ENCODE results near the gene RNF148. TPM values are rescaled to one million over a fixed set of nuclear protein-coding genes. Genes with fewer than 3 reads are reported as not detected.

Gene RNF148
- total RNA-seq, 1 donor from 2014 or later, result 1.5 TPM

DNA sequence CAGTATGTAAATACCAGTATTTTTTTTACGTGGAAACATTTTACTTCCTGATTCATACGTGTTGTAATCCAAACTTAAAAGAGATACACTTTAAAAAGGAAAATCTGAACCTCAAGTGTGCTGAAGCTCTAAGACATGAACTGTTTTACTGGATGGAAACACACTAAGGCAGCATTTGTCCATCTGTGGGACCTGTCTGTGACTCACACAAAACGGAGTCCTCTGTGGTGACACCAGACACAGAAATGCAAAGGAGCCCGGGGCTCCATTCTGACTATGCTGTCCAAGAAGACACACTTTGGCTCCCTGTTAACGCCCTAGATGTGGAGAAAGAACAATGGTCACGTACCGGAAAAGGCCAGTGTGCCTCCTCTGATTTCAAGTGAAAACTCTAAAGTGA is 27.7 kb downstream of the RNF148 start:
- TF ChIP-seq, protein P1, sequence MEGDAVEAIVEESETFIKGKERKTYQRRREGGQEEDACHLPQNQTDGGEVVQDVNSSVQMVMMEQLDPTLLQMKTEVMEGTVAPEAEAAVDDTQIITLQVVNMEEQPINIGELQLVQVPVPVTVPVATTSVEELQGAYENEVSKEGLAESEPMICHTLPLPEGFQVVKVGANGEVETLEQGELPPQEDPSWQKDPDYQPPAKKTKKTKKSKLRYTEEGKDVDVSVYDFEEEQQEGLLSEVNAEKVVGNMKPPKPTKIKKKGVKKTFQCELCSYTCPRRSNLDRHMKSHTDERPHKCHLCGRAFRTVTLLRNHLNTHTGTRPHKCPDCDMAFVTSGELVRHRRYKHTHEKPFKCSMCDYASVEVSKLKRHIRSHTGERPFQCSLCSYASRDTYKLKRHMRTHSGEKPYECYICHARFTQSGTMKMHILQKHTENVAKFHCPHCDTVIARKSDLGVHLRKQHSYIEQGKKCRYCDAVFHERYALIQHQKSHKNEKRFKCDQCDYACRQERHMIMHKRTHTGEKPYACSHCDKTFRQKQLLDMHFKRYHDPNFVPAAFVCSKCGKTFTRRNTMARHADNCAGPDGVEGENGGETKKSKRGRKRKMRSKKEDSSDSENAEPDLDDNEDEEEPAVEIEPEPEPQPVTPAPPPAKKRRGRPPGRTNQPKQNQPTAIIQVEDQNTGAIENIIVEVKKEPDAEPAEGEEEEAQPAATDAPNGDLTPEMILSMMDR (IDR thresholded peaks at IDR 0.05), result no peak
- Histone ChIP-seq H3K27me3 (no peaks in the 10 kb centered on the region), H3K27ac (no peak overlapping the region), H3K9me3 (no peaks in the 10 kb centered on the region), H3K36me3 (no peaks in the 10 kb centered on the region), H3K4me1 (no peaks in the 10 kb centered on the region), H3K4me3 (peak overlapping the region; percentile 8 to 18)
- DNase-seq (ENCODE audit: low spot score in 2 of 2), result no peak
- intact Hi-C loops (cut with DNase I), result no loop called here

DNA sequence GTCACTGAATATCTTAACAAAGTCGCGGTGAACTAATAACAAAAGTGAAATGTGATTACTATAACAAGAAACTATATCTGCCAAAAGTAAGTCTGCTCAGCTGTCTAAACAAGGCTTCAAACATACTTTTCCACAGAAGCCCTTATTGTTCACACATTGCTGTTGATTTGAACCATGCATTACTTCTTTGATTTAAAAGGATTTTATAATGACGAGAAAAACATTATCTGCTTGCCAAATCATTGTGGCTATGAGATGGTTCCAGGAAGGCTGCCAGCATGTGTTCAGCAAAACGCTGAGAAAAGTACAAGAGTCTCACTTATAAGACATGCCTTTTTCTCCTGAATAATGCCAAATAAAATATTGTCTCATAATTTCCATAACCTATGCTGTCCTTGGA is 28.2 kb downstream of the RNF148 start:
- no peaks in the 10 kb centered on the region for H3K27me3 ChIP-seq
- no peak overlapping the region for H3K27ac ChIP-seq
- TF ChIP-seq, protein P1 (IDR thresholded peaks at IDR 0.05), result no peak
- H3K36me3 ChIP-seq, result no peaks in the 10 kb centered on the region
- peak overlapping the region; percentile 8 to 18 for H3K4me3 ChIP-seq
- intact Hi-C loops (cut with DNase I), result no loop called here
- no peak for DNase-seq (ENCODE audit: low spot score in 2 of 2)
- H3K4me1 ChIP-seq, result no peaks in the 10 kb centered on the region
- H3K9me3 ChIP-seq, result no peaks in the 10 kb centered on the region

DNA sequence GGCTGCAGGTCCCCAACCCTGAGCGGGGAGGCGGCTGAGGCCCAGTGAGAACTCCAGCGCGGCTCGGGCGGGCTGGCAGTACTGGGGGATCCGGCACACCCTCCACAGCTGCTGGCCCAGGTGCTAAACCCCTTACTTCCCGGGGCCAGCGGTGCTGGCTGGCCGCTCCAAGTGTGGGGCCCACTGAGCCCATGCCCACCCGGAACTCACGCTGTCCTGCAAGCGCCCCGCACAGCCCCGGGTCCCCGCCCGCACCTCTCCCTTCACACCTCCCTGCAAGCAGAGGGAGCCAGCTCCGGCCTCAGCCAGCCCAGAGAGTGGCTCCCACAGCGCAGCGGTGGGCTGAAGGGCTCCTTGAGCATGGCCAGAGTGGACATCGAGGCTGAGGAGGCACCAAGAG is 28.8 kb downstream of the RNF148 start:
- H3K36me3 ChIP-seq, result no peaks in the 10 kb centered on the region
- H3K27ac ChIP-seq, result no peak overlapping the region
- no peak for DNase-seq (ENCODE audit: low spot score in 2 of 2)
- H3K27me3 ChIP-seq, result no peaks in the 10 kb centered on the region
- intact Hi-C loops (cut with DNase I), result no loop called here
- H3K4me1 ChIP-seq, result no peaks in the 10 kb centered on the region
- H3K4me3 ChIP-seq, result no peak overlapping the region
- no peaks in the 10 kb centered on the region for H3K9me3 ChIP-seq
- TF ChIP-seq, protein P1 (IDR thresholded peaks at IDR 0.05), result no peak

DNA sequence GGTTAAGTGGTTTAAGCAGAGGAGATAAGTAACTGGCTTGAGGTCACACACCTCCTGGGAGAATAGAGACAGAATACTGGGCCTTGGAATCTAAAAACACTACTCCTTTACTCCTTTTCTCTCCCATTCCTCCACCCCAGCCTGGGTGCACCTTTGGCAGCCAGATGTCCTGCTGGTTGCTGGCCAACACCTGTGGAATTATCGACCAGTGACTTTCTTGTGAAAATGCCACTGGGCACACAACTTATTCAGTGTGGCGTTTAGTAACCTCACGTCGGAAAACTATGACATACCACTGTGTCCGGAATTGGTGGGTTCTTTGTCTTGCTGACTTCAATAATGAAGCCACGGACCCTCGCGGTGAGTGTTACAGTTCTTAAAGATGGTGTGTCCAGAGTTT is 30.2 kb downstream of the RNF148 start:
- TF ChIP-seq, protein P1 (IDR thresholded peaks at IDR 0.05), result no peak
- Histone ChIP-seq H3K9me3 (no peaks in the 10 kb centered on the region), H3K4me1 (no peaks in the 10 kb centered on the region), H3K27ac (no peak overlapping the region), H3K4me3 (no peak overlapping the region), H3K27me3 (no peaks in the 10 kb centered on the region), H3K36me3 (no peaks in the 10 kb centered on the region)
- DNase-seq (ENCODE audit: low spot score in 2 of 2), result no peak
- intact Hi-C loops (cut with DNase I), result no loop called here

DNA sequence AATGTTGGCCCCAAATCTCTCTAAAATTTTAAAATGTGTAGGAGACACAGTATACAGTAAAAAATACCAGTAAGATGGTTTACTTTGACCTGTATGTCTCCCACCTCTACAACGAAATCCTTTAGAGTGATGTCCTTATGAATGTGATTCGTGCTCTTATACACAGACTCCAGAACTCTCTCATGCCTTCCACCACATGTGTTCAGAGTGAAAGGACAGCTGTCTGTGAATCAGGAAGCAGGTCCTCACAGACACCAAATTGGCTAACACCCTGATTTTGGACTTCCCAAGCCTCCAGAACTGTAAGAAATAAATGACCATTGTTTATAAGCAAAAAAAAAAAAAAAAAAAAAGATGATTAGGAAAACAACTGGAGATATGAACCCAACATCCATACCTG is 39.0 kb downstream of the RNF148 start:
- intact Hi-C loops (cut with DNase I), result no loop called here
- no peak overlapping the region for H3K27ac ChIP-seq
- no peak for DNase-seq (ENCODE audit: low spot score in 2 of 2)
- H3K4me1 ChIP-seq, result no peaks in the 10 kb centered on the region
- H3K36me3 ChIP-seq, result no peaks in the 10 kb centered on the region
- no peaks in the 10 kb centered on the region for H3K27me3 ChIP-seq
- no peaks in the 10 kb centered on the region for H3K9me3 ChIP-seq
- H3K4me3 ChIP-seq, result no peak overlapping the region
- TF ChIP-seq, protein P1 (IDR thresholded peaks at IDR 0.05), result no peak

DNA sequence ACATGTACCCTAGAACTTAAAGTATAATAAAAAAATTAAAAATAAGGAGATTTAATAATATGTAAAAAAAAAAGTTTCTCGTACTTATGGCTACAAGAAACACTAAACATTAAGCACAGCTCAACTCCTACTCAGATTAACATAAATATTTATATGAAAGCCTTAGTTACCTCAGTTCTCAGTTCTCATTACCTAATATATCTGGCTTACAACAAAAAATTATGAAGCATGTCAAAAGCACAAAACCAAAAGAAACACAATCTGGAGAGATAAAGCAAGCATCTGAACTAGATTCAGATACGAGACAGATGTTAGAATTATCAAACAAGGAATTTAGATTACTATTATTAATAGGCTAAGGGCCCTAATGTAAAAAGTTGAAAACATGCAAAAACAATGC is 43.9 kb downstream of the RNF148 start:
- no peak overlapping the region for H3K4me3 ChIP-seq
- H3K27ac ChIP-seq, result no peak overlapping the region
- no peaks in the 10 kb centered on the region for H3K4me1 ChIP-seq
- H3K36me3 ChIP-seq, result no peaks in the 10 kb centered on the region
- H3K9me3 ChIP-seq, result no peaks in the 10 kb centered on the region
- intact Hi-C loops (cut with DNase I), result no loop called here
- DNase-seq (ENCODE audit: low spot score in 2 of 2), result no peak
- no peaks in the 10 kb centered on the region for H3K27me3 ChIP-seq
- TF ChIP-seq, protein P1 (IDR thresholded peaks at IDR 0.05), result no peak
